Suprapubic skin (tissue), 4 donors: Measurements from ENCODE around the gene SEMA6A.

Experiments
- EP300 ChIP-seq: sonication (generic); formaldehyde crosslinking; IDR thresholded peaks from one replicate; pipeline ENCODE4 v1.6.1; 2017; ENCODE audit warnings: antibody characterized with exemption
- POLR2A ChIP-seq, 2 donors: fragments of 450-650 bp; IDR thresholded peaks; one replicate each; pipeline ENCODE4 v1.6.1; 2017; ENCODE audit warnings: antibody characterized with exemption in 2 of 2, mild to moderate bottlenecking in 2 of 2, moderate library complexity in 2 of 2
- POLR2AphosphoS5 ChIP-seq, 3 donors: sonication (generic); formaldehyde crosslinking; IDR thresholded peaks; one replicate each; pipeline ENCODE4 v1.6.1; 2017; ENCODE audit warnings: antibody characterized with exemption in 3 of 3
- TF ChIP-seq, protein P1 (sequence below), 2 donors: fragments of 200-600 bp in 1 of 2; fragments of 450-650 bp in 1 of 2; sonication (generic) in 1 of 2; IDR thresholded peaks; one replicate each; pipeline ENCODE4 v1.5.1; 2016 to 2019; ENCODE audit warnings: antibody characterized with exemption in 2 of 2, mild to moderate bottlenecking in 1 of 2, moderate library complexity in 1 of 2

DNA sequence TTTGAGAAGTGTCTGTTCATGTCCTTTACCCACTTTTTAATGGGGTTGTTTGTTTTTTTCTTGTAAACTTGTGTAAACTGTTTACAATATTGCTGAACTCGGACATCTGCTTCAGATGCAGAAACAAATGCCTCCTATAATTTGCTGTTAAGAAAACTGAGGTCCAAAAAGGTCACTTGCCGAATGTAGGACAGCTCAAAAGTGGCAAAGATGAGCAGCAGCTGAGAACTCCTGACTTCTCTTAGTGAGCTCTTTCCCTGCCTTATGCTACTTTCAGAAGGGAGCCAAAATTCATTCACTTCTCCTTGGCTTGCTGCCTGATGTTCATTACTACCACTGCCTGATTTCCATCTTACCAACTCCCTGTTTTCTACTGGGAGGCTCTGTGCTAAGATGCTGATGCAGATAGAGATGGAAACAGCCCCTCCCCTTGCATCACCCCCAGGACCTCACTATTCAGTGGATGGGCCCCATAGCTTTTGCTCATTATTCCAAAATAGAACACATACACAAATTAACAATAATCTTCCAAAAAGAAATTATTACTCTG, 60.1 kb downstream of the SEMA6A start:
- TF ChIP-seq, protein P1, sequence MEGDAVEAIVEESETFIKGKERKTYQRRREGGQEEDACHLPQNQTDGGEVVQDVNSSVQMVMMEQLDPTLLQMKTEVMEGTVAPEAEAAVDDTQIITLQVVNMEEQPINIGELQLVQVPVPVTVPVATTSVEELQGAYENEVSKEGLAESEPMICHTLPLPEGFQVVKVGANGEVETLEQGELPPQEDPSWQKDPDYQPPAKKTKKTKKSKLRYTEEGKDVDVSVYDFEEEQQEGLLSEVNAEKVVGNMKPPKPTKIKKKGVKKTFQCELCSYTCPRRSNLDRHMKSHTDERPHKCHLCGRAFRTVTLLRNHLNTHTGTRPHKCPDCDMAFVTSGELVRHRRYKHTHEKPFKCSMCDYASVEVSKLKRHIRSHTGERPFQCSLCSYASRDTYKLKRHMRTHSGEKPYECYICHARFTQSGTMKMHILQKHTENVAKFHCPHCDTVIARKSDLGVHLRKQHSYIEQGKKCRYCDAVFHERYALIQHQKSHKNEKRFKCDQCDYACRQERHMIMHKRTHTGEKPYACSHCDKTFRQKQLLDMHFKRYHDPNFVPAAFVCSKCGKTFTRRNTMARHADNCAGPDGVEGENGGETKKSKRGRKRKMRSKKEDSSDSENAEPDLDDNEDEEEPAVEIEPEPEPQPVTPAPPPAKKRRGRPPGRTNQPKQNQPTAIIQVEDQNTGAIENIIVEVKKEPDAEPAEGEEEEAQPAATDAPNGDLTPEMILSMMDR (IDR thresholded peaks at IDR 0.05), result no peak
- TF ChIP-seq POLR2A (IDR thresholded peaks at IDR 0.05) (no peak), EP300 (no peak), POLR2AphosphoS5 (IDR thresholded peaks at IDR 0.05) (no peak)
